BE2C (cell line): ENCODE data around the gene TAF4.
A peak's percentile ranks its signal among the peaks of the same experiment; 100 is the strongest.

ENCODE experiments used
- DNase-seq: peaks from one replicate; pipeline ENCODE4 v3.0.0-alpha.2; 2020
- H3K27me3 ChIP-seq: fragments of 250-450 bp; sonication (Bioruptor Pico); 2 replicates; pipeline ENCODE4 v1.5.1; 2020; ENCODE audit warnings: mild to moderate bottlenecking
- H3K36me3 ChIP-seq: fragments of 250-450 bp; sonication (Bioruptor Pico); 2 replicates; pipeline ENCODE4 v1.5.1; 2020; ENCODE audit warnings: mild to moderate bottlenecking
- H3K4me1 ChIP-seq: fragments of 250-450 bp; sonication (Bioruptor Pico); 2 replicates; pipeline ENCODE4 v1.5.1; 2020
- H3K4me3 ChIP-seq: 2 replicates; pipeline ENCODE4 v1.5.1; 2011; ENCODE audit warnings: low read depth, low read length
- H3K9me3 ChIP-seq: fragments of 250-450 bp; sonication (Bioruptor Pico); 2 replicates; pipeline ENCODE4 v1.5.1; 2020
- TF ChIP-seq, protein P1 (sequence below): IDR thresholded peaks from 2 replicates; pipeline ENCODE4 v1.5.1; 2012; ENCODE audit warnings: mild to moderate bottlenecking, low read depth, low read length

The TAF4 gene

GRCh38 chr20:61936701-61937131, 129.0 kb downstream of the TAF4 start:
- Histone ChIP-seq H3K4me3 (no peak overlapping the region), H3K9me3 (no peaks in the 10 kb centered on the region), H3K36me3 (no peaks in the 10 kb centered on the region), H3K4me1 (no peaks in the 10 kb centered on the region), H3K27me3 (no peaks in the 10 kb centered on the region)
- TF ChIP-seq, protein P1, sequence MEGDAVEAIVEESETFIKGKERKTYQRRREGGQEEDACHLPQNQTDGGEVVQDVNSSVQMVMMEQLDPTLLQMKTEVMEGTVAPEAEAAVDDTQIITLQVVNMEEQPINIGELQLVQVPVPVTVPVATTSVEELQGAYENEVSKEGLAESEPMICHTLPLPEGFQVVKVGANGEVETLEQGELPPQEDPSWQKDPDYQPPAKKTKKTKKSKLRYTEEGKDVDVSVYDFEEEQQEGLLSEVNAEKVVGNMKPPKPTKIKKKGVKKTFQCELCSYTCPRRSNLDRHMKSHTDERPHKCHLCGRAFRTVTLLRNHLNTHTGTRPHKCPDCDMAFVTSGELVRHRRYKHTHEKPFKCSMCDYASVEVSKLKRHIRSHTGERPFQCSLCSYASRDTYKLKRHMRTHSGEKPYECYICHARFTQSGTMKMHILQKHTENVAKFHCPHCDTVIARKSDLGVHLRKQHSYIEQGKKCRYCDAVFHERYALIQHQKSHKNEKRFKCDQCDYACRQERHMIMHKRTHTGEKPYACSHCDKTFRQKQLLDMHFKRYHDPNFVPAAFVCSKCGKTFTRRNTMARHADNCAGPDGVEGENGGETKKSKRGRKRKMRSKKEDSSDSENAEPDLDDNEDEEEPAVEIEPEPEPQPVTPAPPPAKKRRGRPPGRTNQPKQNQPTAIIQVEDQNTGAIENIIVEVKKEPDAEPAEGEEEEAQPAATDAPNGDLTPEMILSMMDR: no peak
- no peak for DNase-seq

DNA sequence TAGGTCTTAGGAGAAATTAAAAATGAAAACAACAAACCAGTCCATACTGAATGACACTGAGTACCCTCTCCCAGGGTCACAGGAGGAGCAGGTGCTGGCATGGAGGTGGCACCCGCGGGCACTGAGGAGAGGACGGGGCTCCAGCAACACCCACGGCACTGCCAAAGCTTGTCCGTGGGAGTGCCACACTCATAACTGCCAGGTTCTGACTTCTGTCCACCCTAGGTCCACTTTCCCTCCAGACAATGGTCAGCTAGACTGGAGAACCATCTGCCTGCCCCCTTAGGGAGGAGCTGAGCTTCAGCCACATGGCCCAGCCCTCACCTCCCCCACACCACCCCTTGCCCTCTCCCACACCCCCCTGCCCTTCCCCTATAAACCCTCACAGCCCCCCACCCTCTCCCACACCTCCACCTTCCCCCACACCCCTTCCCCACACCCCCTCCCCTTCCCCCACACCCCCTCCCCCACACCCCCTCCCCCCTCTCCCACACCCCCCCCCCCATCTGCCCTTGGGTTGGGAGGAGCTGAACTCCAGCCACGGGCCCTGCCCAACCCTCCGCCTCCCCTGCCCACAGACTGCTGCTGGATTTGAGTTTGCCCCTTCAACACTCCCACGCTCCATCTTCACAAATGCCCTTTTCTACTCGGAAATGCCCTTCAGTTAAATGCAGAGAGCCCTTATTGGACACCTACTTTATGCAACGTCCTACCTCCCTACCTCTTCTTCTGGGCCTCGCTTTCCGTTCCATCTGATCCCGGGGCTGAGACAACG, 129.6 kb downstream of the TAF4 start:
- TF ChIP-seq, protein P1: no peak

DNA sequence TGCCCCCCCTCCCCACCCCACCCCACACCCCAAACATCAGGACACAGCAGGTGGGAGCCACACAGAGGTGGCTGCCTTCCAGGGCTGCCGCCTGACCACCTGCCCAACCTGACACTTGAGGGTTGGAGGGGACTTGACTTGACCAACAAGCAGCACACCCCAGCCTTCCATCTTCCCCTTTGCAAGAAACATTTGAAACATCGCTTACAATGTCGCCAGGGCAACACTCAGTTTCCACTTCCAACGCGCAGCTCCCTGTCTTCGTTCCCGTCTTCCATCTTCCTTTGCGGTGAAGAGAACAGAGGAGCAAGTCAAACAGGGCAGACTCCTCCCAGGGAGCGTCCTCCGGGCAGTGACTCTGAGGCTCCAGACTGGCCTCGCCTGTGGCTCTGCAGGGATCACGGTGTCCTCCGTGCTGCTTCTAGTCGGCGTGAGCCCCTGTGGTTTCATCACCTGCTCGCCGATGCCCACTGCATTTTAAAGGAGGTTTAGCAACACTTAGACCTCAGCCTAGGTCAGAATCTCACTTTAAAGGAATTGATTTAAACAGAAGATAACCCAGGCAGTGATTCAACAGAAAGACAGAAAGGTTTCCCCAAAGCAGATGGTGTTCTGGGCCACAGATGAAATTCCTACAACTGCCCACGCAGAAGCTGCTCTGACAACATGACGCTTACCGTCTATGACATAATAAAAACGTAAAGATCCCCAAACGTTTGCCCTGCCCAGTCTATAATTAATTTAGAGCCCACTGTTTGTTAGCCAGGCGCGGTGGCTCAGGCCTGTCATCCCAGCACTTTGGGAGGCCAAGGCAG, 130.8 kb downstream of the TAF4 start:
- Histone ChIP-seq H3K4me1 (no peaks in the 10 kb centered on the region), H3K4me3 (no peak overlapping the region), H3K27me3 (no peaks in the 10 kb centered on the region), H3K36me3 (no peaks in the 10 kb centered on the region), H3K9me3 (no peaks in the 10 kb centered on the region)
- DNase-seq: peak; percentile 3
- TF ChIP-seq, protein P1: no peak

More for the DNA sequence above, 129.6 kb downstream of the TAF4 start:
- no peaks in the 10 kb centered on the region for H3K36me3 ChIP-seq
- no peak for DNase-seq
- H3K4me1 ChIP-seq: no peaks in the 10 kb centered on the region
- no peaks in the 10 kb centered on the region for H3K9me3 ChIP-seq
- no peak overlapping the region for H3K4me3 ChIP-seq
- H3K27me3 ChIP-seq: no peaks in the 10 kb centered on the region

DNA sequence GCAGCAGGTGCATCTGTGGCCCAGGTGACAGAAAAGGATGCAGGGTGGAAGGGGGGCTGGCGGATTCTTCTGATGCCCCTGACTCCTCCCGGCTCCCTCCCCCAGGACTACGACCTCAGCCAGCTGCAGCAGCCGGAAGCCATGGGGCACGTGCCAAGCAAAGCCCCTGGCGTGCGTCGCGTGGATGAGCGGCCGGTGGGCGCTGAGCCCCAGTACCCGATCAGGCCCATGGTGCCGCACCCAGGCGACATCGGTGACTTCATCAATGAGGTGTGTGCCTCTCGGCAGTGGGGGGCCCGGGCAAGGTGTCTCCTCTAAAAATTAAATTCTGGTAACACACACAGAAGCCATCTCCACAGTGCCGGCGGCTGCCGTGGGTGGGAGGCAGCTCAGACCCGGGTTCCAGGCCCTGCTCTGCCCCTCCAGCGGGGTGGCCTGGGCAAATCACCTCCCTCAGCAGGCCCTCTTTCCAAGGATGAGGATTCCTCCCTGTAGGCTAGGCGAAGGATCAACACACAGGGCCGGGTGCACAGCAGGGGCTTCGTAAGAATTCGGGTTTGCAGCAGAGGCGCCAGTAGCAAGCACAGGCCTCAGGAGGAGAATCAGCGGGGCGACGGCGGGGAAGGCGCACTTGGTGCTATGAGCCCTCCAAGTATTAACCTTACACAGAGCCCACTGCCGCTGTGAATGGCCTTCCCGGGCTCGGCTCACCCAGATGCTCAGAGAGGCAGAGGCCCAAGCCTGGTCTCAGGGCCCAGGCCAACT, 131.5 kb downstream of the TAF4 start:
- Histone ChIP-seq H3K4me1 (no peaks in the 10 kb centered on the region), H3K36me3 (no peaks in the 10 kb centered on the region), H3K9me3 (no peaks in the 10 kb centered on the region), H3K27me3 (no peaks in the 10 kb centered on the region), H3K4me3 (no peak overlapping the region)
- TF ChIP-seq, protein P1: no peak
- peak; percentile 5 for DNase-seq

DNA sequence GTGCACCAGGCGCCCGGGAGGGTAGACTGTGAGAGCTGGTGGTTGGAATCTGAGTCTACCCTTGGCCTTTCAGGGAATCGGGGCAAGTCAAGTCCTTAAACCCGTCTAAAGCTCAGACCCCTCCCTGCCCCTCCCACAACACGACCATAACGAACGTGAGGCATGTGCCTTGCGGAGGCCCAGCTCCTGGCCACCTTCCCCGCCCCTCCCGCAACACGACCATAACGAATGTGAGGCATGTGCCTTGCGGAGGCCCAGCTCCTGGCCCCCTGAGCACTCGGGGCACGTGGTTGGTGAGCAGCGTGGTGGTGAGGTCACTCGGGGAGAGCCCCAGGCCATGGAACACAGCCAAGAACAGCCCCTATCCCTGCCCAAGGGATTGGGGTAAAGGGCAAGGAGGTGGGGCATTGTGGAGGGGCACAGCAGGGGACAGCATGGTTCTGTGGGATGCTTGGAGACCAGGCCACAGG, 132.2 kb downstream of the TAF4 start:
- TF ChIP-seq, protein P1: no peak
- peak; percentile 6 for DNase-seq
- no peaks in the 10 kb centered on the region for H3K27me3 ChIP-seq

More for the DNA sequence above, 132.2 kb downstream of the TAF4 start:
- H3K4me1 ChIP-seq: no peaks in the 10 kb centered on the region
- H3K36me3 ChIP-seq: no peaks in the 10 kb centered on the region
- H3K4me3 ChIP-seq: no peak overlapping the region
- no peaks in the 10 kb centered on the region for H3K9me3 ChIP-seq
